ENCODE results near the gene PRKCA. TPM values are rescaled to one million over a fixed set of nuclear protein-coding genes. Genes with fewer than 3 reads are reported as not detected.

PRKCA gene
- polyA plus RNA-seq, 2 donors: 1.2 to 1.3 TPM

DNA sequence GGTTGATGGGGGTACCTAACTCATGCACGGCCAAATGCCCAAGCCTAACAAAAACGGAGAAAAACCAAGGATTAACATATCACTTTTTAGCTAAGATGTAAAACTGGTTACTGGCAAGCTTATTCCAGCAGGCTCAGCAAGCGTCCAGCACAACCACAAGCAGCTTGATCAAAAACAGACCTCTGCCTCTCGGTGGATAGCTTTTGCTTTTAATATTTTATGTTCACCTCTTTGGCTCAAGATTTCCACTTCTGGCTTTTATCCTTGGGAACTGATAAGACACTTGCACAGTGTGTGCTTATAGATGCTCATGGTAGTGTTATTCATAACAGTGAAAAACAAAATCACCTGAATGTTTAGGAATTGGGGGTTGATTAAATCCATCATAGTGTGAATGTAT lies 325.6 kb downstream of the PRKCA start:
- H3K27ac ChIP-seq (ENCODE audit: low read depth in 2 of 2, low read length in 1 of 2): no peak overlapping the region
- H3K36me3 ChIP-seq (ENCODE audit: control insufficient read depth in 2 of 2, insufficient read depth in 2 of 2, low read length in 1 of 2): no peaks in the 10 kb centered on the region
- WGBS, 2 donors: 69 to 73% methylated on average over 4 of the region's 4 CpGs
- no peaks in the 10 kb centered on the region for H3K27me3 ChIP-seq (ENCODE audit: control insufficient read depth in 1 of 2, insufficient read depth in 2 of 2, low read length in 2 of 2)
- H3K9me3 ChIP-seq (ENCODE audit: control insufficient read depth in 2 of 2, insufficient read depth in 1 of 2, low read depth in 1 of 2, low read length in 1 of 2): no peaks in the 10 kb centered on the region
- no peaks in the 10 kb centered on the region for H3K4me1 ChIP-seq (ENCODE audit: control insufficient read depth in 2 of 2, insufficient read depth in 2 of 2, low read length in 1 of 2)
- no peak overlapping the region for H3K4me3 ChIP-seq (ENCODE audit: low read depth in 1 of 2, low read length in 2 of 2)

DNA sequence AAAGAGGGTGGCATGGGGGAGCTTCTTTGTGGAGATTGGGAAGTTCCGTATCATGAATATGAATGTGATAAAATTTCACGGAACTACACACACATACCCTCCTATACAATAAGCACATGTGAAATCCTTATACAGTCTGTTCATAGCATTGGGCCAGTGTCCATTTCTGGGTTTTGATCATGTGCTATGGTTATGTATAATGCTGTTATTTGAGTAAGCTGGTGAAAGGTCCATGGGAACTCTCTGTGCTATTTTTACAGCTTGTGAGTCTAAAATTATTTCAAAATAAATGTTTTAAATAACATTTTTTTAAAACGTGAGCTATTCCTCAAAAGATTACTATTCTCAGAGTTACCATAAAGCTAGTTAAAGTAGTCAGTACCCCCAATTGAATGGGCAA lies 327.3 kb downstream of the PRKCA start:
- Histone ChIP-seq H3K4me1 (ENCODE audit: control insufficient read depth in 2 of 2, insufficient read depth in 2 of 2, low read length in 1 of 2) (no peaks in the 10 kb centered on the region), H3K27ac (ENCODE audit: low read depth in 2 of 2, low read length in 1 of 2) (no peak overlapping the region), H3K4me3 (ENCODE audit: low read depth in 1 of 2, low read length in 2 of 2) (no peak overlapping the region), H3K9me3 (ENCODE audit: control insufficient read depth in 2 of 2, insufficient read depth in 1 of 2, low read depth in 1 of 2, low read length in 1 of 2) (no peaks in the 10 kb centered on the region), H3K36me3 (ENCODE audit: control insufficient read depth in 2 of 2, insufficient read depth in 2 of 2, low read length in 1 of 2) (no peaks in the 10 kb centered on the region), H3K27me3 (ENCODE audit: control insufficient read depth in 1 of 2, insufficient read depth in 2 of 2, low read length in 2 of 2) (no peaks in the 10 kb centered on the region)
- WGBS, 2 donors: 84% methylated on average over 3 of the region's 3 CpGs

DNA sequence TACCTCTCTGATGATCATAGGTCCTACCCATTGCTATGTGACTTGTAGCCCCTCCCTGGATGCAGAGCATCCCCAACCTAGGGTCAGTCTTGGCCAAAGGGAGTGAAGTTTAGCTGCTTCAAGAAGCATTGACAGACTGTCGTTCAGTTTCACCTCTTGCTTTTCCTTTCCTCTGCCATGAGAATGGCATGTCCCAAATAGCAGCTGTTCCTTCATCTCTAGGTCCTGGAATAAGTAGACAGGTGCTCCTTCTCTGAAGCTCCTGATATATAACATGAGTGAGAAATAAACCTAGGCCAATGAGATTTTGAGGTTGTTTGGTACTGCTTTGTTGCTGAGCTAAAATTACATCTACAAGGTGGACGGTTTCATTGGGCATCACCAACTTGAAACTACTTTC lies 328.0 kb downstream of the PRKCA start:
- Histone ChIP-seq H3K9me3 (ENCODE audit: control insufficient read depth in 2 of 2, insufficient read depth in 1 of 2, low read depth in 1 of 2, low read length in 1 of 2) (no peaks in the 10 kb centered on the region), H3K4me3 (ENCODE audit: low read depth in 1 of 2, low read length in 2 of 2) (no peak overlapping the region), H3K36me3 (ENCODE audit: control insufficient read depth in 2 of 2, insufficient read depth in 2 of 2, low read length in 1 of 2) (no peaks in the 10 kb centered on the region), H3K27me3 (ENCODE audit: control insufficient read depth in 1 of 2, insufficient read depth in 2 of 2, low read length in 2 of 2) (no peaks in the 10 kb centered on the region), H3K4me1 (ENCODE audit: control insufficient read depth in 2 of 2, insufficient read depth in 2 of 2, low read length in 1 of 2) (no peaks in the 10 kb centered on the region), H3K27ac (ENCODE audit: low read depth in 2 of 2, low read length in 1 of 2) (no peak overlapping the region)
- 90 to 94% methylated on average over 2 of the region's 2 CpGs for WGBS, 2 donors

DNA sequence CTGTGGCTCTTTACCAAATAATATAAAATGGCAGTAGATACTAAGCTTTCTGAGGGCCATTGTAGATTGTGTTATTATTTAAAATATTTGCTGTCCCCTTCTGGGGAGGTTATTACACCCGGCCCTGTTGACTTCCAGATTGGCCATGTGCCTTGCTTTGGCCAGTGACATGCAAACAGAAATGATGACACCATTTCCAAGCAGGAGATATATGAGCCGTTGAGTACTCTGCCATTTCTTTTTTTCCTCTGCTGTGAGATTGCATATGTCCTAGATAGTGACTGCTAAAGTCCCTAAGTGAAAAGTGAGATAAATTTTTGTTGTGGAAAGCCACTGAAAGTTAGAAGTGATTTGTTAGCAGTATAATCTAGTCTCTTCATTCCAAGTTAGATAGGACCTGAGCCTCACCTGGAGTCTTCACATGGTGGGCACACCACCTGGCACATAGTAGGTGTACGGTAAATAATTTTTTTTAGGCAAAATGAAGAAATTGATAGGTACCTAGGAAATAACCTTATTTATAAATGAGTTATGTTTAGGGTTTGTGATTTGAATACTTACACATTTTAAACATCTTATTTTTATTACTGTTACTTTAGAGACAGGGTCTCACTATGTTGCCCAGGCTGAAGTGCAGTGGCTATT lies 328.5 kb downstream of the PRKCA start:
- Histone ChIP-seq H3K4me1 (ENCODE audit: control insufficient read depth in 2 of 2, insufficient read depth in 2 of 2, low read length in 1 of 2) (no peaks in the 10 kb centered on the region), H3K9me3 (ENCODE audit: control insufficient read depth in 2 of 2, insufficient read depth in 1 of 2, low read depth in 1 of 2, low read length in 1 of 2) (no peaks in the 10 kb centered on the region), H3K36me3 (ENCODE audit: control insufficient read depth in 2 of 2, insufficient read depth in 2 of 2, low read length in 1 of 2) (no peaks in the 10 kb centered on the region), H3K27me3 (ENCODE audit: control insufficient read depth in 1 of 2, insufficient read depth in 2 of 2, low read length in 2 of 2) (no peaks in the 10 kb centered on the region), H3K27ac (ENCODE audit: low read depth in 2 of 2, low read length in 1 of 2) (no peak overlapping the region), H3K4me3 (ENCODE audit: low read depth in 1 of 2, low read length in 2 of 2) (no peak overlapping the region)
- WGBS, 2 donors: 85 to 88% methylated on average over 3 of the region's 3 CpGs

DNA sequence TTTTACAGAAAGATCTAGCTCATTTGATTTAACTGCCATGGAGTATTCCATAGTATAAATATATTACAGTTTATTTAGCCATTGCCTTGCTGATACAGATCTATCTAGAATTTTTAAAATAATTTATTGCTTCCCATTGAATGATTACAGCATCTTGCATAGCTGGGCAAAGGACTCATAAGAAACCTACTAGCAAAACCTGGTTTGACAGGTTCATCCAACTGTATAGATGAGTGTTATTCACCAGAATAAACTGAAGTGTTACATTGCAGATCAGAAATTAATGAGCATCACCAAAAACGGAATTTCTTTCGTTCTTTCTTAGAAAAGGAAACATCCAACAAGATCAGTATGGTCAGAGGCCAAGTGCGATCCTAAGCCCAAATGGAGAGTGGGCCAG lies 330.3 kb downstream of the PRKCA start:
- Histone ChIP-seq H3K27me3 (ENCODE audit: control insufficient read depth in 1 of 2, insufficient read depth in 2 of 2, low read length in 2 of 2) (no peaks in the 10 kb centered on the region), H3K4me1 (ENCODE audit: control insufficient read depth in 2 of 2, insufficient read depth in 2 of 2, low read length in 1 of 2) (no peaks in the 10 kb centered on the region), H3K4me3 (ENCODE audit: low read depth in 1 of 2, low read length in 2 of 2) (no peak overlapping the region), H3K27ac (ENCODE audit: low read depth in 2 of 2, low read length in 1 of 2) (no peak overlapping the region), H3K9me3 (ENCODE audit: control insufficient read depth in 2 of 2, insufficient read depth in 1 of 2, low read depth in 1 of 2, low read length in 1 of 2) (no peaks in the 10 kb centered on the region), H3K36me3 (ENCODE audit: control insufficient read depth in 2 of 2, insufficient read depth in 2 of 2, low read length in 1 of 2) (no peaks in the 10 kb centered on the region)
- WGBS, 2 donors: 80 to 83% methylated on average over 3 of the region's 3 CpGs

DNA sequence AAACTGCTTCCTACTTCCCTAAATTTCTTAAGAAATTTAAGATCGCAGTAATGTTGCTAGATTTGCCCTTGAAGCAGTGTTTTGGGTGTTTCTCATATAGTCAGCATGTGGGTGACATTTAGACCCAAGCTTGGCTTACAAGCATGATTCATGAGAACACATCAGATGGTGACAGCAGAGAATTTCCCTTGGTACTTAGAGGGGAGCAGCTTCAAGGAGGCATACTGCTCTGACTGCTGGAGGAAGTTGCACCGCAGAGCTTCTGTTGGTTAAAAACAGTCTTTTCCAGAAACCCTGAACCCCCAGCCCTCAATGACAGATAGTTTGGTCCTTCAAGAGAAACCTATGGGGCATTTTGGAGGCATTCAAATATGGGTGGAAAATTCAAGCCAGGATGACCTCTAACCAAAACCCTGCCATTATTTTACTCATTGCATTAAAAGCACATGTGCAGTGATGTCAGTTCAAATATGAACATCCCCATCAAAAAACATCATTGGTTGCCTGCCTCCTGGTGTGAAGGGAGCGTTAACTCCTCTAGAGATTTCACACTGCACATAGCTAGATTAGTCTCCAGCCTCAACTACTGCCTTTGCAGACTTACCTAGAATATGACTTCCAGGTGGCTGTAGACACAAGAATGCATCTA lies 331.0 kb downstream of the PRKCA start:
- WGBS, 2 donors: 70 to 80% methylated on average over 3 of the region's 3 CpGs
- no peaks in the 10 kb centered on the region for H3K27me3 ChIP-seq (ENCODE audit: control insufficient read depth in 1 of 2, insufficient read depth in 2 of 2, low read length in 2 of 2)

DNA sequence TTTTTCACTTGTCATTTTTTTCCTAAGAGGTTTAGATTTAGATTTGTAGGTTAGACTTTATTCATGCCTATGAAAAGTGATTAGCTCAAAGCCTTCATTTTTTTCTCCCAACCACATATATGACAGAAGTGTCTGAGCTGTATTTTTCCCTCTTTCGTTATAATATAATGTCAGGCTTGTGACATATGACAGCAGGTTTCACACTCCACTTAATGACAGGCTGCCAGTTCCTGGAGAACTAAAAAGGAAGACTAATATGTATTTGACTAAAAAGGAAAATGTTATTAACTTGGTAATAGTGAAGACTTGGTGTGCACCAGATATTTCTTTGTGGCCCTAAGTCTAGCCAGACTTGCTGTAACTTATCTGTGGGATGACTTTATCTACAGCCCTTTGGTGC lies 331.8 kb downstream of the PRKCA start:
- no peaks in the 10 kb centered on the region for H3K4me1 ChIP-seq (ENCODE audit: control insufficient read depth in 2 of 2, insufficient read depth in 2 of 2, low read length in 1 of 2)
- H3K27ac ChIP-seq (ENCODE audit: low read depth in 2 of 2, low read length in 1 of 2): no peak overlapping the region
- no peaks in the 10 kb centered on the region for H3K36me3 ChIP-seq (ENCODE audit: control insufficient read depth in 2 of 2, insufficient read depth in 2 of 2, low read length in 1 of 2)
- no peaks in the 10 kb centered on the region for H3K27me3 ChIP-seq (ENCODE audit: control insufficient read depth in 1 of 2, insufficient read depth in 2 of 2, low read length in 2 of 2)
- H3K9me3 ChIP-seq (ENCODE audit: control insufficient read depth in 2 of 2, insufficient read depth in 1 of 2, low read depth in 1 of 2, low read length in 1 of 2): no peaks in the 10 kb centered on the region
- no peak overlapping the region for H3K4me3 ChIP-seq (ENCODE audit: low read depth in 1 of 2, low read length in 2 of 2)
- WGBS, 2 donors: 55 to 88% methylated on average over 1 of the region's 1 CpG

More for the DNA sequence above, 331.0 kb downstream of the PRKCA start:
- Histone ChIP-seq H3K4me3 (ENCODE audit: low read depth in 1 of 2, low read length in 2 of 2) (no peak overlapping the region), H3K27ac (ENCODE audit: low read depth in 2 of 2, low read length in 1 of 2) (no peak overlapping the region), H3K36me3 (ENCODE audit: control insufficient read depth in 2 of 2, insufficient read depth in 2 of 2, low read length in 1 of 2) (no peaks in the 10 kb centered on the region), H3K4me1 (ENCODE audit: control insufficient read depth in 2 of 2, insufficient read depth in 2 of 2, low read length in 1 of 2) (no peaks in the 10 kb centered on the region), H3K9me3 (ENCODE audit: control insufficient read depth in 2 of 2, insufficient read depth in 1 of 2, low read depth in 1 of 2, low read length in 1 of 2) (no peaks in the 10 kb centered on the region)

DNA sequence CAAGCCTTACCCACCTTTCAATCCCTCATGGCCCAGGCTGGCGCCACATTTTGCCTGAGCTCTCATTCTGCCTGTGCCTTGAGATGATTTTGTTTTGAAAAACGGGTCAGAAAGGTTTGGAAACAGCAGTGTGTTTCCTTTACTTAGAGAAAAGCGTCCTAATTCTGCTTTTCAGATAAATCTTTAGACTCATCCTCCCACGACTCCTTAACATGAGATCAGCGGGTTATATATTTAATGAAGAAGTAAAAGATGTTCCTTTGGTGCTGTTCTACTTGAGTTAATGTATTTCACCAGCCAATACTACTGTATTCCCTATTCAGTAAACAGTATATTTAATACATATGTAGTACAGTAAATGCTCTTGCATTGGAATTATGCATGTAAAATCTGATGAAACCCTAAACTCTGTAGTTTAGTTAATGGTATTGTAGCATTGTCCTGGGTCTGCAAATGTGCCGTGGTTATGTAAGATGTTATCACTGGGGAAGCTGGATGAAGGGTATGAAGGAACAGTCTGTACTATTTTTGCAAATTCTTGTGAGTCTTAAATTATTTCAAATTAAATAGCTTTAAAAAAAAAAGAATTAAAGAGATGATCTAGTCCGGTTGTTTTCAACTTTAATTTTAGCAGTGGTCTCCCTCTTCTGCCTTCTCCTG lies 333.1 kb downstream of the PRKCA start:
- 92 to 94% methylated on average over 7 of the region's 7 CpGs for WGBS, 2 donors
- no peaks in the 10 kb centered on the region for H3K27me3 ChIP-seq (ENCODE audit: control insufficient read depth in 1 of 2, insufficient read depth in 2 of 2, low read length in 2 of 2)
- no peak overlapping the region for H3K27ac ChIP-seq (ENCODE audit: low read depth in 2 of 2, low read length in 1 of 2)
- H3K9me3 ChIP-seq (ENCODE audit: control insufficient read depth in 2 of 2, insufficient read depth in 1 of 2, low read depth in 1 of 2, low read length in 1 of 2): no peaks in the 10 kb centered on the region
- no peak overlapping the region for H3K4me3 ChIP-seq (ENCODE audit: low read depth in 1 of 2, low read length in 2 of 2)
- no peaks in the 10 kb centered on the region for H3K36me3 ChIP-seq (ENCODE audit: control insufficient read depth in 2 of 2, insufficient read depth in 2 of 2, low read length in 1 of 2)
- no peaks in the 10 kb centered on the region for H3K4me1 ChIP-seq (ENCODE audit: control insufficient read depth in 2 of 2, insufficient read depth in 2 of 2, low read length in 1 of 2)

DNA sequence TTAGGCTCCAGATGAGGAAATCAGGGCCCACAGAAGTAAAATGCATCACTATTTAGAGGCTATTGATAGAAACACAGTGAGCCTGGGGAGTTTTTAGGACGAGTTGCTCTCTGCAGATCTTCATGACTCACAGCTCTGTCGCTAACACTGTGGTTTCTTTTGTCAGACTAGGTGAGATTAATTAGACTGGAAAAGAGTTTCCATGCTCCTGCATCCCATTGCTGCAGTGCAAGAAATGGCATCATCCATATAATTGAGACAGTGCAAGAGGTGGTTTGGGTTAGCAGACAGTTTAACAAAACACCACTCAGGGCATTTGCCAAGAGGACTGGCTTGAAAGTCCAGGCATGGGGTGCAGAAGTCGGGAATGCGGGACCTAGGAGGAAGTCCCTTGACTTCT lies 333.7 kb downstream of the PRKCA start:
- H3K9me3 ChIP-seq (ENCODE audit: control insufficient read depth in 2 of 2, insufficient read depth in 1 of 2, low read depth in 1 of 2, low read length in 1 of 2): no peaks in the 10 kb centered on the region
- no peak overlapping the region for H3K4me3 ChIP-seq (ENCODE audit: low read depth in 1 of 2, low read length in 2 of 2)
- H3K36me3 ChIP-seq (ENCODE audit: control insufficient read depth in 2 of 2, insufficient read depth in 2 of 2, low read length in 1 of 2): no peaks in the 10 kb centered on the region
- H3K27me3 ChIP-seq (ENCODE audit: control insufficient read depth in 1 of 2, insufficient read depth in 2 of 2, low read length in 2 of 2): no peaks in the 10 kb centered on the region
- WGBS, 2 donors: 48 to 74% methylated on average over 4 of the region's 4 CpGs
- H3K27ac ChIP-seq (ENCODE audit: low read depth in 2 of 2, low read length in 1 of 2): no peak overlapping the region
- no peaks in the 10 kb centered on the region for H3K4me1 ChIP-seq (ENCODE audit: control insufficient read depth in 2 of 2, insufficient read depth in 2 of 2, low read length in 1 of 2)

DNA sequence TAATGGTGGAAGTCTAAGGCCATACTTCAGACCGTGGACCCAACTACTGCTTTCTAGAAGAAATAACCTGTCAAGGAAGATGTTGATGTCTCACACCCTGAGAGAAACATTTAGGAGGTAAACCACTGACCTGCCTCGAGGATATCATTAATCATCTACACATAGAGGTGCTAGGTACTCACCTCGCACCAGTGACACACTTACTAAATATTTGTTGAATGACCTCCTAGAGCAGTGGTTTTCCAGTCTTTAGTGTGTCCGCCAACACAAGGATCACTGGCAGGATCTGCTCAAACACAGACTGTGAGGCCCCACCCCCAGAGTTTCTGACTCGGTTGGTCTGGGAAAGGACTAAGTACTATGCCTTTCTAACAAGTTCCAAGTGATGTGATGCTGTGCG lies 335.1 kb downstream of the PRKCA start:
- 89 to 91% methylated on average over 6 of the region's 6 CpGs for WGBS, 2 donors
- H3K4me1 ChIP-seq (ENCODE audit: control insufficient read depth in 2 of 2, insufficient read depth in 2 of 2, low read length in 1 of 2): no peaks in the 10 kb centered on the region
- no peaks in the 10 kb centered on the region for H3K9me3 ChIP-seq (ENCODE audit: control insufficient read depth in 2 of 2, insufficient read depth in 1 of 2, low read depth in 1 of 2, low read length in 1 of 2)
- no peaks in the 10 kb centered on the region for H3K36me3 ChIP-seq (ENCODE audit: control insufficient read depth in 2 of 2, insufficient read depth in 2 of 2, low read length in 1 of 2)
- H3K27ac ChIP-seq (ENCODE audit: low read depth in 2 of 2, low read length in 1 of 2): no peak overlapping the region
- H3K27me3 ChIP-seq (ENCODE audit: control insufficient read depth in 1 of 2, insufficient read depth in 2 of 2, low read length in 2 of 2): no peaks in the 10 kb centered on the region
- no peak overlapping the region for H3K4me3 ChIP-seq (ENCODE audit: low read depth in 1 of 2, low read length in 2 of 2)
